ENCODE results near the gene SLC39A1. TPM values are rescaled to one million over a fixed set of nuclear protein-coding genes. Genes with fewer than 3 reads are reported as not detected.
A peak's percentile ranks its signal among the peaks of the same experiment; 100 is the strongest.

SLC39A1 gene
- polyA plus RNA-seq, 1 donor from 2014 or later: 35.2 TPM

- peaks cover 47% of the 10 kb centered on the region for H3K79me2 ChIP-seq (replicated peaks; ENCODE audit: insufficient read depth, low read length)
- H3K4me3 ChIP-seq (ENCODE audit: low read length): peak overlapping the region; percentile 83
- TF ChIP-seq POLR2AphosphoS5 (IDR thresholded peaks at IDR 0.05) (no peak), EZH2 (IDR thresholded peaks at IDR 0.05; ENCODE audit: borderline replicate concordance, insufficient read depth, low read length, poor library complexity, severe bottlenecking) (no peak), SMC3 (conservative IDR thresholded peaks at IDR 0.05; ENCODE audit: poor library complexity) (no peak), MXI1 (conservative IDR thresholded peaks at IDR 0.05; ENCODE audit: poor library complexity, severe bottlenecking) (no peak), RAD21 (conservative IDR thresholded peaks at IDR 0.05) (no peak), EP300 (conservative IDR thresholded peaks at IDR 0.05; ENCODE audit: poor library complexity, severe bottlenecking) (no peak), REST (IDR thresholded peaks at IDR 0.05; ENCODE audit: borderline replicate concordance) (no peak), CTCF (IDR thresholded peaks at IDR 0.05; ENCODE audit: poor library complexity, severe bottlenecking) (no peak), TAF1 (IDR thresholded peaks at IDR 0.05; ENCODE audit: low read depth) (no peak)
- H3K36me3 ChIP-seq (ENCODE audit: insufficient read depth, low read length): no peaks in the 10 kb centered on the region
- no peaks in the 10 kb centered on the region for H4K20me1 ChIP-seq (ENCODE audit: insufficient read depth)
- H3F3A ChIP-seq (ENCODE audit: insufficient read depth, low read length, poor library complexity, severe bottlenecking): no peaks in the 10 kb centered on the region
- H2AFZ ChIP-seq (ENCODE audit: low read depth, low read length): peak overlapping the region; percentile 69
- no peaks in the 10 kb centered on the region for H3K27me3 ChIP-seq (ENCODE audit: insufficient read depth, low read depth, low read length)
- H3K9me2 ChIP-seq (ENCODE audit: insufficient read depth, low read length): no peaks in the 10 kb centered on the region
- peak overlapping the region; percentile 84 for H3K27ac ChIP-seq (ENCODE audit: low read length)
- H3K9ac ChIP-seq (ENCODE audit: low read length): peak overlapping the region; percentile 90
- peak overlapping the region; percentile 94 for H3K4me2 ChIP-seq (ENCODE audit: low read length)
- no peaks in the 10 kb centered on the region for H3K9me3 ChIP-seq (ENCODE audit: low read length)
These were observed 5.6 kb downstream of the SLC39A1 start for GRCh38 chr1:153957744-153958110.

DNA sequence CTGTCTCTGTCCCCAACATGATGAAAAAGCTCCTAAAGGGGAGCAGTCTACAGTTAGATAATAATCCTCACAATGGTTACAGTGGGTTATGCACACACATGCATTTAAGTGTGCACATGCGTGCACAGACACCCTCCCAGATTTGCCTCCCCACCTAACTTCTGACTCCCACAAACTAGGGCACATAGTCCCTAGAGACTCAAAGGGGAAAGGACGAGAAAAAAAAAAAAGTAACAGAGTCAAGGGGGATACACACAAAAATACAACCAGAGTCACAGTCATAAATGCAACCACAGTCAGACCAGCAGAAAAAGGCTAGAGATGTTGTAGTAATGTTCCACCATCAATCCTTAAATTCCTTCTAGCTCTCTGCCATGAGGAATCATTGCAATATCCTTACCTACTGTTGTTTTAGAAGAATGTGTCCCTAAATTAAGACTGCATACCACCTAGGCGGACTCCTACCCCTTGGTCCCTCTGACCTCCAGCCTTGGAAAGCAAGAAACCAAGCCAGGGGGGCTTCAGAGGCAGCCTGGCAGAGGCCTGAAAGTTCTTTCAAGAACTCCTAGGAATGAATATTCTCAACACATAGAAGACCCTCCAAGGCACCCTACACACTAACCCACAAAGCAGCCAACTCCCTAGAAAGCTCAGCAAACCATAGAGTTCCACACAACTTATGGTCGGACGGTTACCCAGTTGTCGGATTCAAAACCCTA, 6.2 kb downstream of the SLC39A1 start:
- Histone ChIP-seq H3K36me3 (ENCODE audit: insufficient read depth, low read length) (no peaks in the 10 kb centered on the region), H3K9me2 (ENCODE audit: insufficient read depth, low read length) (no peaks in the 10 kb centered on the region), H3K27me3 (ENCODE audit: insufficient read depth, low read depth, low read length) (no peaks in the 10 kb centered on the region), H3K4me3 (ENCODE audit: low read length) (peak overlapping the region; percentile 83), H4K20me1 (ENCODE audit: insufficient read depth) (no peaks in the 10 kb centered on the region), H3K9me3 (ENCODE audit: low read length) (no peaks in the 10 kb centered on the region), H2AFZ (ENCODE audit: low read depth, low read length) (peak overlapping the region; percentile 69), H3F3A (ENCODE audit: insufficient read depth, low read length, poor library complexity, severe bottlenecking) (no peaks in the 10 kb centered on the region), H3K9ac (ENCODE audit: low read length) (peak overlapping the region; percentile 90), H3K79me2 (replicated peaks; ENCODE audit: insufficient read depth, low read length) (peaks cover 42% of the 10 kb centered on the region), H3K27ac (ENCODE audit: low read length) (peak overlapping the region; percentile 84), H3K4me2 (ENCODE audit: low read length) (peak overlapping the region; percentile 94)
- no peak for TF ChIP-seq POLR2AphosphoS5 (IDR thresholded peaks at IDR 0.05)
- no peak for TF ChIP-seq SMC3 (conservative IDR thresholded peaks at IDR 0.05; ENCODE audit: poor library complexity)
- TF ChIP-seq TAF1 (IDR thresholded peaks at IDR 0.05; ENCODE audit: low read depth): no peak
- no peak for TF ChIP-seq EZH2 (IDR thresholded peaks at IDR 0.05; ENCODE audit: borderline replicate concordance, insufficient read depth, low read length, poor library complexity, severe bottlenecking)
- TF ChIP-seq REST (IDR thresholded peaks at IDR 0.05; ENCODE audit: borderline replicate concordance): no peak
- no peak for TF ChIP-seq EP300 (conservative IDR thresholded peaks at IDR 0.05; ENCODE audit: poor library complexity, severe bottlenecking)
- no peak for TF ChIP-seq CTCF (IDR thresholded peaks at IDR 0.05; ENCODE audit: poor library complexity, severe bottlenecking)
- TF ChIP-seq RAD21 (conservative IDR thresholded peaks at IDR 0.05): no peak
- no peak for TF ChIP-seq MXI1 (conservative IDR thresholded peaks at IDR 0.05; ENCODE audit: poor library complexity, severe bottlenecking)

All from neural cell (in vitro differentiated cells).